Ureter (tissue), 1 donor: Measurements from ENCODE around the gene TNNI2. TPM values are rescaled to one million over a fixed set of nuclear protein-coding genes. Genes with fewer than 3 reads are reported as not detected.

Experiments
- DNase-seq: peaks from one replicate; pipeline ENCODE4 v3.0.0-alpha.2; 2020; ENCODE audit warnings: low spot score
- total RNA-seq: library from RNA; stranded (reverse); gene quantifications from one replicate; pipeline ENCODE4 v1.2.4, GENCODE V29; 2023
- donor health status: DM: yes; HTN: yes; CAD: no.

Gene TNNI2
- total RNA-seq, 1 donor from 2014 or later: 45.0 TPM

DNA sequence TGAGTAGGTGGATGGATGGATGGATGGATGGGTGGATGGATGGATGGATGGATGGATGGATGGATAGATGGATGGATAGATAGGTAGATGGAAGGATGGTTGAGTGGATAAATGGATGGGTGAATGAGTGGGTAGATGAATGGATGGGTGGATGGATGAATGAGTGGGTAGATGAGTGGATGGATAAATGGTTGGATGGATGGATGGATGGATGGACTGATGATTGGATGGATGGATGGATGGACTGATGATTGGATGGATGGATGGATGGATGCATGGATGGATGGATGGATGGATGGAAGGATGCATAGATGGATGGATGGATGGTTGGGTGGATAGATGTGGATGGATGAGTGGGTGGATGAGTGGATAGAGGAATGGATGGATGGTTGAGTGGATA, 17.2 kb upstream of the TNNI2 start:
- no peak for DNase-seq

DNA sequence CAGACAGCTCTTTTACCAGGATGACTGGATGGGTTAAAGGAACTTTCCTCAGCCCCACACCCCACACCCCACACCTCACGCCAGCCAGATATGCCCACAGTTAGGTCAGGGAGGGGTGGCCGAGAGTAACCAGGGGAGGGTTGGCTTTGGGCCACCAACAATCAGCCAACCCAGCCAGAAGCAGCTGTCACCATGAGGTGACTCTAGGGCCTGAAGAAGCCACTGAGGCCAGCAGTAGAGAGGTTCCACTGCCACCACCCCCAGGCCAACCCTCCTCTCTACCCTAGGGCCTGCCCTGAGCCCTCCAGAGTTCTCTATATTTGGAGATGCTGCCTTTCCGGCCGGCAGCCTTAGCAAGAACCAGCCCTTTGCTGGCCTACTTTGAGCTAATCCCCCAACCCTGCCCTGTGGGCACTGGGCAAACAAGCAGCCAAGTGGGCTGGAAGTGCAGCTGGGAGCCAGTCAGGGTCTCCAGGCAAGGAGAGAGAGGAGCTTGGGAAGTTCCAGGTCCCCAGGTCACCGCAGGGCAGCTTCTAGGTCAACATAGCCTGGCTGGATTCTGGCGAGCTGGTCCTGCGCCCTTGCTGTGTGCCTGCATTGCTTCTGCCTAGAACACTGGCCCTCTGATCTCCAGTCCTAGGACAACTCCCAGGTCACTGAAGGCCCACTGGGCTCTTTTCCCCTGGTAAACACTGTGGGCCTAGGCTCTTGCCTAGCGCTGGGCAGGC, 16.0 kb upstream of the TNNI2 start:
- no peak for DNase-seq

DNA sequence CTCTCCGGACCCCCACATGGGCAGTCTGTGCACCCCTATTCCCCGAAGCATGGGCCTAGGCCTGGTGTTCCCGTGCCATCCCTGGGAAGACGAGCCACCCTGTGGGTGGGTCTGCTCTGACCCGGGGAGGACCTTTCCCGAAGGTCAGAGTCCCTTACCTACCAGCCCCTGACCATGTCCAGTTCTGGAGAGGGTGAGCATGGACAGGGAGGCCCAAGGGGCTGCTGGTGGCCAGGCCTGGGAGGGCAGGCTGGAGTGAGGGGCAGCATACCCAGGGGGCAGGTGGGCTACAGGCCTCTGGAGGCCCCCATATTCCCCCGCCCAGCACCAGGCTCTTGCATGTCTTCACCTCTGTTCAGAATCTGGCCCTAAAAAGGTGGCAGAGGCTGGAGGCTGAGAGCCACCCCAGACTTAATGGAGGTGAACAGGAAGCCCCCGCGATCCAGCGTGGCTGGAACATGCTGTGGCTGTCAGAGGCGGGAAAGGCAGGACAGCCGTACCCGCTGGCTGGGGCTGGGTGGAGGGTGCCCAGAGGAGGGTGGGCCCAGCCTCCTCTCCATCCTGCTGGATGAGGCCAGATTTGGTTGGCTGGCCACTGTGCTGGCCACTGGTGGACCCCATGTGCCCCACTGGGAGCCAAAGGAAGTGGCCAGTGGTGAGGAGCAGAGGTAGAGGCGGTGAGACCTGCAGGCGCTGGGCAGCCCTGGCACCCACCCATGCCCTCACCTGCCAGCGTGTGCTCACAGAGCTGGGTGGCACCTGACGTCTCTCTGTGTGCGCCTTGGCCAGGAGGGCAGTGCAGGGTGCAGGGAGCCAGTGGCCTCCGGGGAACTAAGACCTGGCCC, 15.2 kb upstream of the TNNI2 start:
- DNase-seq: no peak

DNA sequence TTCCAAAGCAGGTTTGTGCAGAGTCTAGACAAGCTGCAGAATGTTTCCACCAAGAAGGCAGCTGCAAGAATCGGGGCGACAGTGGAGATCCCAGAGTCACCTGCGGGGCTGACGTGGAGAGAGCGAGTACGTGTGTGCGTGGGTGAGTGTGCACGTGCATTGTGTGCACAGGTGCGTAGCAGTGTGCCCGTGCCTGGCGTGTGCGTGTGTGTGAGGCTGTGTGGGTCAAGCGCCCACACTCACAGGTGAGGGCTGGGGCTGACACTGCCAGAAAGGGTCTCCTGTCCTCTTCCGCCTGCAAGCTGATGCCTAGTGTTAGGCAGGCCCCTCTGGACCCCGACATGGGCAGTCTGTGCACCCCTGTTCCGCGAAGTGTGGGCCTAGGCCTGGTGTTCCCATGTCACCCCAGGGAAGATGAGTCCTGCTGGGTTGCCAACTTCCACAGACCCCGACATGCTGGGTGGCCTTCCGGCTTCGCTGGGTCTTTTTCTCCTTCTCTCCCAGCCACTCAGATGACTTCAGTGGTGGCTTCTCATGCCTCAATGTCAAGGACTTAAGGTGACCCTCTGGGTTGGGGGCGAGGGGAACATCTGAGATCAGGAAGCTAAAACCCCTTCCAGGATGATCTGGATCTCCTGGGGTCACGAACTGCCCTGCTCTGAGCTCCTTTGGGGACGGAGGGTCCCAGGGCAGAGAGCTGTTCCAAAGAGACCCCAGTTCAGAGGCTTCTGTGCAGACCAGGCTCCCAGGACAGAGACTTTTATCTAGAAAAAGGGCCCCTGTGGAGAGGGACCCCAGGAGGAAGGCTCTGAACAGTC, 14.4 kb upstream of the TNNI2 start:
- DNase-seq: no peak

DNA sequence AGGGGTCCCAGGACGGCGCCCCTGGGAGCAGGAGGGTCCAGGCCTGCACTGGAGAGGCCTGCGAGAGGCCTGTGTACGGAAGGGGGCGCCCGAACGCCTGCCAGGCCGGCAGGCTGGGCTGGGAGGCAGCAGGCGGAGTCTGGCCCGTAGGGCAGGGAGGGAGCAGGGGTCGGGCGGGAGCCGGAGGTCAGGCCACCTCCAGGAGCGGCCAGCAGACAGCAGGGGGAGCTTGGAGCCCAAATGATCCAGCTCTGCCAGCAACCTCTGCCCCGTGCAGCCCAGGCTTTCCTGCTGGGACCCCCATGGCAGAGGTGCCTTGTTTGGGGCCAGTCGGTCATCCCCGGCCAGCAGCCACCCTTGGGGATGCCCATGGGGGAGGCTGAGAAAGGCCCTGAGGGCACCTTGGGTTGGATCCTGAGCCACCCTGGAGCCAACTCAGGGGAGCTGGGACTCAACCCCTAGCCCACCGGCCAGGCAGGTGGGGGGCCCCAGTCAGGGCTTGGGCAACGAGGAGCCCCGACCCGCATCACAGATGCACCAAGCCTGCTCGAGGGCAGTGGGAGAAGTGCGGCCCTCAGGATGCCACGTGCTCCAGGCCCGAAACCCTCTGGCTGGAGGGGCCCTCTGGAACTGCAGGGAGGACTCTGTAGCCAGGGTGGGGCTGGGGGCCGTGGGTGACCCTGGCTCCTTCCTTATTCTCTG, 13.6 kb upstream of the TNNI2 start:
- no peak for DNase-seq

DNA sequence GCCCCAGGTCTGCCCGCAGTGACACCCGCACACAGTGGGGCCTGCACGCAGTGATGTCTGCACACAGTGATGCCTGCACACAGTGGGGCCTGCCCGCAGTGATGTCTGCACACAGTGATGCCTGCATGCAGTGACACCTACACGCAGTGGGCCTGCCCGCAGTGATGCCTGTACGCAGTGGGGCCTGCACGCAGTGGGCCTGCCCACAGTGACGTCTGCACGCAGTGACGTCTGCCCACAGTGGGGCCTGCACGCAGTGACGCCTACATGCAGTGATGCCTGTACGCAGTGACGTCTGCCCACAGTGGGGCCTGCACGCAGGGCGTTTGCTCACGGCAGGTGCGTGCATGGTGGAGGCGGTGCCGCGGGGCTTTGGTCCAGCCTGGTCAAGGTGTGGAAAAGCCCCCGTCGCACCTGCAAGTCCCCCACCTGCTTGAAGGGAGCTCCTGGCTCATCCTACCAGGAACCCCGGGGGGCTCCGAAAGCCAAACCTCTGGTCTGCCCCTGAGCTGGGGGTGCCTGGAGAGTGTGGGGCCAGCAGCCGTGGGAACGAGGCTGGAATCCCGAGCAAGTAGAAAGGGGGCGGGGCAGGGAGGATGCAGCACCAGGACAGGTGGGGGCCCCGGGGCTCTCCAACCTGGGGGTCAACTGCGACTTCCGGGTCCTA, 12.9 kb upstream of the TNNI2 start:
- DNase-seq: no peak

DNA sequence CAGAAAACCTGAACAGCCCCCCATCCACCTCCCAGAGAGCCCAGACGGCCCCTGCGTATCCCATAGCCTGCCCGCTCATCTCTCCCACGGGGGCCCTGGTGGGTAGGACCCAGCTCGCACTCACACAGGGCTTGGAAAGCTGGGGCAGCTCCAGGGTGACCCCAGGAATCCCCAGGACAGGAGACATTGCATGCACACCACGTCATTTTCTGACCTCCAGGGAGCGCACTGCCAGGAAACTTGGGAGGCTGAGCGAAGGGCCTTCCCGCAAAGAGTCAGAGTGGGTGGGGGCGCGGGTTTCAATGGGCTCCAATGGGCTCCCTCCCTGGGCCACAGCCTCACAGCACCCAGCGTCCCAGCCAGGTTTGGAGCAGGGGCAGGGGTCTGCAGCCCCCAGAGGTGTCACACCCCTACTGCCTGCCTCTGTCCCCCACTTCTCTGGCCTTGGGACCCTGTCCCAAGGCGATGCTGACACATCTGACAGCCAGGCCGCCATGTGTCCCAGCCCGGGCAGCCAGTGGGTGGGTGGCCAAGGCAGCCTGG, 12.2 kb upstream of the TNNI2 start:
- DNase-seq: no peak

DNA sequence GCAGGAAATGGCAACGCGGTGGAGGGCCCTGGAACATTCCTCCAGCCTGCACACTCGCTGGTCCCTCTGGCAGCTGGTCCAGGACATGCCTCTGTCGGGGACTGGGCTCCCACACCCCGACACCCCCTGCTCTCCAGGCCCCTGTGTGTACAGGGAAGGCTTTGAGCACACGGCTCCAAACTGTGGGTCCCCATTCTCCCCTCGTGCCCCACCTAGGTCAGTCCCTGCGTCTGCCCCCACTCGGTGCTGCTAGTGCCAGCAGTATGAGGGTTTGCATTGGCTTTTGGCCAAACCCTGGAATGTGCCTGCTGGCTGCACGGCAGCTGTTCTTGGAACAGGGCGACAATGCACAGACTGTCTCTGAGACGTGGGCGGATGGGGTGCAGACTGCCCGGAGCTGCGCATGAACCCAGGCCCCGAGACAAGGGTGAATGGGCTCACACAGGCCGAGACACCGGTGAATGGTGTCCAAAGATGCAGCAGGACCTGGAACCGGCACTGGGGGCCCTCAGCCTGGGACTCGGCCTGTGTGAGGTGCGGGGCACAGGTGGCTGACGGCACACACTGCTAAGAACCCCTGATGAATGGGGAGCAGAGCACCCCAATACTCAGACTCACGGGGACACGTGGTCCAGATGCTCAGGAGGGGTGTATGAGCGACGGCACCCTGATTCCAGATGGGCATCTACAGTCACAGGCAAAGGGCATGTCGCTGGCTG, 11.5 kb upstream of the TNNI2 start:
- peak; percentile 85 for DNase-seq

DNA sequence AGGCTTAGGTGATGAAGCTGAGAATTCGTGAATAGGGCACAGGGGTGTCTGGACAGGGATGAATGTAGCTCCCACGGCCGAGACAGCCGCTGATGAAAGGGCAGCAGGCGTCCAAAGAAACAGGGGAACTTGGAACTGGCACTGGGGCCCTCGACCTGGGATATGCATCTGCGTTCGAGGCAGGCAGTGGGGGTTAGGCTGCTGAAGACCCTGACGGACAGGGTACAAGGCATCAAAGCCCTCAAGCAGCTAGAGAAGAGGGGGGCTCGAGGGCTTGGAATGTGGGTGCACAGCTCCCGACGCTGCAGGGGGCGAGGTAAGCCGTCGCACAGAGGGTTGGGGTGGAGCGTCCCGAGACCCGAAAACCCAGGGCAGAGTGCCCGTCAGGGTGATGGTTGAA, 10.8 kb upstream of the TNNI2 start:
- peak; percentile 41 for DNase-seq

DNA sequence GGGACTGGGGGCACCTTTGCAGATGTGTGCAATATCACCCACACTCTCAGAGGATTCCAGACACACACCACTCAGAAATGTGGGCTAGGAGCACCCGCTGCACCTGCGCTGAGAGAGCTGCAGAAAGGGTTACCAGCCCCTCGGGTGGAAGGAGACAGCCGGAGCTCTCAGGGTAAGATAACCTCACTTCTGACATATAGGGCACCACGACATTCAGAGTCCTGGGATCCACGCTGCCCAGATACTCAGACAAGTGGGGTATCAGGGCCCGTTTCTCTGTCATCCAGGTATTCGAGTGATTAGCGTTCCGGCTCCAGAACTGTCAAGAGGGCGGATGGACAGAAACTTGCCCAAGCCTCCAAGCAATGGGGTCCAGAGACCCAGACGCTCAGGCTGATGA, 10.2 kb upstream of the TNNI2 start:
- DNase-seq: no peak

DNA sequence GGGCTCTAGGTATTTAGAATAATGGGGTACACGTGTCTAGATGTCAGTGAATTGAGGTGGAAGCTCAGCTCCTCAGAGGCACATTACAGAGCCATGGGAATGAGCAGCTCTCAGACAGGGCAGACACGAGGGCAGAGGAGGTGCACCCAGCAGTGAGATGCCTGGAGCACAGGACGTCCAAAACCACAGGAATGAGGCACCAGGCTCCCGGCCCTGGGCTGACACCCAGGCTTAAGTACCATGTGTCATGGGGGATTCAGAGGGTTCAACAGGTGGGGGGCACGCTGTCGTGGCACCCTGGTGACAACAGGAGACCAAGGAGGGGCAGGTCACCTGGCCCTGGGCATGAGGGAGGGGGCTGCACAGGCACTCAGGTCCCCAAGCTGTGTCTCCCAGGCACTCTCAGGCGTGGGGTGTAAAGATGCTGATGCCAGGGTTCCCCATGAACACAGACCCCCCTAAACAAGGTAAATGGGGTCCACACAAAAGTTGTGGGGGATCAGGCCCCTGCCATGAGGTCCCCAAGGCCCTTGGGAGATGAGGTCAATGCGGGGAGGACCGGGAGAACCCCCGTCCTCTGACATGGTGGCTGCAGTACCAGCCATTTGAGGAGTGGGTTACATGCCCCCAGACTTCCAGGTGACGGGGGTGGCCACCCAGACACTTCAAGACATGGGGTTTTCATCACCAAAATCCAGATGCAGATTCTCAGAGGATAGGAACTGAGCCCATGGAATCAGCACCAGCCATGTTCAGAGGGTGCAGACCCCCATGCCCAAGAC, 9.6 kb upstream of the TNNI2 start:
- peak; percentile 63 for DNase-seq

DNA sequence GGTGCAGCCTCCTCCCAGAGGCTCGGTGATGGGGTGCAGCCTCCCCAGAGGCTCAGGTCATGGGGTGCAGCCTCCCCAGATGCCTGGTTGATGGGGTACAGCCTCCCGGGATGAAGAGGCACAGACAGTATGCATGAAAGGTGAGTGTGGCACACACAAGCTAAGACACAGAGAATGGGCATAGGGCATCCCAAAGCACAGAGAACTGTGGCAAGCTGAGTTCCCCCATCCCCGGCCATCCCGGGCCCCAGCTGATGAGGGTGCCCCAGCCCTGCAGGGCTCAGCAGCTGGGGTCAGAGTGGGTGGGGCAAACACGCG, 8.8 kb upstream of the TNNI2 start:
- no peak for DNase-seq

DNA sequence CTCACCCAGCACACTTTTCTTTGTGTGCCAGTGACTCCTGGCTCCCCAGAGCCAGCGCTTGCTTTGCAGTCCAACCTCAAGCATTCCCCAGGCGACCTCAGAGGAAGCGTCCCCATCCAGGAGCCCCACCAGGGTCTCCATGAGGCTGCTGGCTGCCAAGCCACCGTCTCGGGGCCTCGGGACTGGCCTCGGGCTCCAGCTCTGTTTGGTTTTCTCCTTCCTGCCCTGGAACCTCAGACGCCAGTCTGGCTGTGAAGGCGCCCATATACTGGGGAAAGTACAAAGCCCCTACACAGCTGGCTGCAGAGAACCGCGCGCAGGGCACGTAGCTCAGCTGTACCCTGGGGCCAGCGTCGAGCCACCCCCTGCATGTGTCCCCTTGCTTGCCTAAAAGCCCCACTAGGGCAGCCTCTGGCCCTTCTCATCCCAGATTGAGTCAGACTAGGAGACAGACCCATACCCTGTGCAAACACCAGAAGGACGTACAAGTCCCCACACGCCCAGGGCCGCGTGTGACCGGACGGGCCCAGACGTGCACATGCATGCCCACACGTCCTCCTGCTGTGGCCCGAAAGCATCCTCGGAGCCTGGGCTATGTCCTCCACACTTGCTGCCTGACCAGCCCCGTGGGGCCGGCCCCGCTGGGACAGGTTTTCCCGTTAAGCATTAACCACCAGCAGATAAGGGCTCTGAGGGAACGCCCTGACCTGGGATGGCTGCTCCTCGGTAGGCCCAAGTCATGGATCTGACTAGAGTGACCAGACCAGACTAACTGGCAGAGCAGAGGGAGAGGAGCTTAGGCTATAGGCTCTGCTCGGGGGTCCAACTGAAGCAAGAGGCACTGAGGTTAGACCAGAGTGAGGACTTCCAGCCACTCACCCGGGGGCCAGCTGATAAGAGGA, 8.2 kb upstream of the TNNI2 start:
- peak; percentile 93 for DNase-seq

DNA sequence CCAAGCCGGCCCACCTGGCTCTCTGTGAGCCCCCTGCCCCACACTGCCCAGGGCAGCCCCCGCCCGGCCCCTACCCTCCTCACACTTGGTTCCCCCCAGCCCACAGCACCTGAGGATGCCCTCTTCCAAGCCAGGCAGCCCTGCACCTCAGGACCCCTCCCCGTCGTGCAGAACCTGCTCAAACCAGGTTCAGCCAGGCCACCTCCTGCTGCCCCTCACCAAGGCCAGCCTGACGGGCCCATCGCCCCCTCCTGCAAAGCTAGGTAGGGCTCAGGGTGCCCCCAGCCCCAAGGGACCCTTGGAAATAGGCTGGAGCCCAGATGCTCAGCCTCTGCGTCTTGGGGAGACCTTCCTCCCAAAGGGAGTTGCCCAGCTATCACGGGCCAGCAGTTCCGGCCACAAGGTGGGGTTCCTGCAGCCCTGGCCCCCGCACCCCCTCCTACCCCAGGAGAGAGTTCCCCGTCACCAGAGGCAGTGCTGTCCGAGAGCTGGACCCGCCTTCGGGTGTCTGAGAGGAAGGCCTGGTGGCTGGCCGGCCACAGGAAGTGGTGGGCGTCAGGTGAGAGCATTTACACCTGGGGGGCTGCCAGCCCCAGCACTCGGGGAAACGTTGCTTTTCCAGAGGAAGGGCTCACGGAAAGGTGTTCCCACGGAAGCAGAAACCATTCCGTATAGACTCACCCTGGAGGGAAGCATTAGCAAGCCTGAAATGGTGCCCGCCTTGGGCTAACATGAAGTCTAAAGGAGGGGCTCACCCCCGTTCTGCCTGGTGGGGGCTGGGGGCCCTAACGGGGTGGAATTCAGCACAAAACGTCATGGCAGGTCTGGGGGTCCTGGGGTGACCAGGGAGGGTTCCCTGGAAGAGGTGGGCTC, 7.2 kb upstream of the TNNI2 start:
- peak; percentile 48 for DNase-seq

DNA sequence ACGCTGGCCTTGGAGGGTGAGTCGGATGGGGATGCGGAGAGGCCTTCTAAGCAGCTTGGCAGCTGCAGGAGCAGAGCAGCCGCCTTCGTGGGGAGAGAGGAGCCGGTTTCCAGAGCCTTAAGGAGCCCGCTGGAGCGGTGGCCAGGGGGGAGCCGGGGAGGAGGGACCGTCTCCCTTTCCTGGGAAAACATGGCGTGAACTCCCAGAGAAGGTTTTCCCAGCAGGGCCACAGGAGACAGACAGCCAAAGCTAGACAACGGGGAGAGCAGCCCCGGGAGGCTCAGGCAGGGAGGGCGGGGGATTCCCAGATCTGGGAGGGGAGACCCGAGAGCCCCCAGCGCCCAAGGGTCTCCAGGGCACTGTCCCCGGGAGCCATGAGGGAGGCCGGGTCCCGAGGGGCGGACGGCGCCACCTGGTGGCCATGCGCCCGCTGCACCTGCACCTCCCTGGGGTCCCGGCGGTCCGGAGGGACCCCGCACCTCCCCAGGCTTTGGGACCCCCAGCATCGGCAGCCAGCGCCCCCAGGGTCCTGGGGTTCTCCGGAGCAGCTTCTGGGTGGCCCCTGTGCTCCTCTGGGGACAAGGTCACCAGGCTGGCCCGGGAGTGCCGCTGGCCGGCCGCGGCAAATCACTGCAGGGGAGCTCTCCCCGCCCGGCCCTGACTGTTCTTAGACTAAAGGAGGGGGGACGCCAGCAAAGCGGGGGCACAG, 6.4 kb upstream of the TNNI2 start:
- no peak for DNase-seq

DNA sequence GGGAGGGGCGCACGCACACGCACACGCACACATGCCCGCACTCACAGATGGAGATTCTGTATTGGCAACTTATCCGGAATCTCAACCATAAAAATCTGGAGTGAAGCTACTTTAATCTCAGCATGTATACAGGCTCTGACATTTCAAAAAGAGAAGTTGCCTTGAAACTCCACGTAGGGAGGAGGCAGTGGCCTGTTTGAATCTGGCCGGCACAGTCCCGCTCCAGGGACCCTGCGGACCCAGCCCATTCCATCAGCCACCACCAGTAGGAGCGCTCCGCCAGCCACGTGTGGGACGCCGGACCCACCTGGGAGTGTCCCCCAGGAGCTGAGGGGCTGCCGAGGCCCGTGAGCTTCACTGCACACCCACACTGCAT, 5.9 kb upstream of the TNNI2 start:
- DNase-seq: no peak

DNA sequence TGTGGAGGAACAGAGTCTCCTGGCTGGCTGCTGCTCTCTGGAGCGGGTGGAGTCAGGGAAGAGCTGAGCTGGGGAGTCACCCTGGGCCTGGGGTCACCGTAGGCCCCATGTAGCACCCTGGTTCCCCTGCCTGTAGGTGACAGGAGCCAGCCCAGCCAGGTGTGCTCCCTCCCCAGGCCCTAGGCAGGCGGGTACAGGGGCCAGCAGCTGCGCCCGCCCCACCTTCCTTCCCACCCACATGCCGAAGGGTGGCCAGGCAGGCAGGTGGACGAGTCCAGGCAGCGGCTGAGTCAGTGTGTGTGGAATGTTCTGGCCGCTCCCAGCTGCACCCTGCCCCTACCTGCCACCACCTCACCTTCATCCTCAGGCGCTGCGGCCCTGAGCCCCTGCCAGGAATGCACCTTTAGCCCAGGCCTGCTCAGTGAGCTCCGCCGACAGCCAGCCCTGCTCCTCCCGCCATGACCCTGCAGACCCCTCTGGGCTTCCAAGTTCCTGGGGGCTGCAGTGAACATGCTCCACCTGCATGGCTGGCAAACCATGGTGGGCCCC, 4.6 kb upstream of the TNNI2 start:
- DNase-seq: peak; percentile 92
